ENCODE data around the gene PAX7.

Gene PAX7

GRCh38 chr1:18747671-18748070, 117.0 kb downstream of the PAX7 start:
- no peak overlapping the region for H3K27ac ChIP-seq (ENCODE audit: insufficient read depth in 1 of 2, low read depth in 1 of 2, low read length in 2 of 2, poor library complexity in 1 of 2, severe bottlenecking in 2 of 2)
- no CpG with 5 or more reads among the region's 5 CpGs for WGBS (ENCODE audit: insufficient coverage)
- CTCF ChIA-PET: no interaction called here

GRCh38 chr1:18748435-18748834, 117.8 kb downstream of the PAX7 start:
- Histone ChIP-seq H3K4me3 (ENCODE audit: control insufficient read depth in 1 of 7, extremely low read depth in 1 of 7, insufficient read depth in 4 of 7, low read depth in 2 of 7, low read length in 6 of 7) (no peak overlapping the region), H3K27ac (ENCODE audit: insufficient read depth in 1 of 2, low read depth in 1 of 2, low read length in 2 of 2, poor library complexity in 1 of 2, severe bottlenecking in 2 of 2) (no peak overlapping the region), H3K27me3 (replicated peaks in 2 of 5; ENCODE audit: control insufficient read depth in 4 of 5, insufficient read depth in 5 of 5, low read length in 4 of 5) (peaks cover 0 to 35% (median 5%) of the 10 kb centered on the region in 5 experiments), H3K36me3 (ENCODE audit: control insufficient read depth in 4 of 4, insufficient read depth in 4 of 4, low read length in 3 of 4) (no peaks in the 10 kb centered on the region), H3K4me1 (ENCODE audit: control extremely low read depth in 1 of 4, control insufficient read depth in 4 of 4, insufficient read depth in 4 of 4, low read length in 3 of 4) (no peaks in the 10 kb centered on the region), H3K9me3 (ENCODE audit: control extremely low read depth in 1 of 5, control insufficient read depth in 4 of 5, insufficient read depth in 2 of 5, low read depth in 1 of 5, low read length in 4 of 5) (peaks cover 0 to 5% (median 0%) of the 10 kb centered on the region in 5 experiments)
- no peak for DNase-seq
- WGBS (ENCODE audit: insufficient coverage): 96% methylated on average over 5 of the region's 10 CpGs
- ChIA-PET POLR2A (interaction anchor here (0.6 kb wide), 1 partner anchor 137 kb away, joined by 3 read pairs; no protein-coding TSS in a partner anchor), CTCF (no interaction called here)

More at GRCh38 chr1:18747671-18748070, 117.0 kb downstream of the PAX7 start:
- H3K4me3 ChIP-seq (ENCODE audit: control insufficient read depth in 1 of 7, extremely low read depth in 1 of 7, insufficient read depth in 4 of 7, low read depth in 2 of 7, low read length in 6 of 7): no peak overlapping the region
- no peaks in the 10 kb centered on the region for H3K36me3 ChIP-seq (ENCODE audit: control insufficient read depth in 4 of 4, insufficient read depth in 4 of 4, low read length in 3 of 4)
- peaks cover 0 to 39% (median 5%) of the 10 kb centered on the region in 5 experiments for H3K27me3 ChIP-seq (replicated peaks in 2 of 5; ENCODE audit: control insufficient read depth in 4 of 5, insufficient read depth in 5 of 5, low read length in 4 of 5)
- peaks cover 0 to 5% (median 0%) of the 10 kb centered on the region in 5 experiments for H3K9me3 ChIP-seq (ENCODE audit: control extremely low read depth in 1 of 5, control insufficient read depth in 4 of 5, insufficient read depth in 2 of 5, low read depth in 1 of 5, low read length in 4 of 5)
- DNase-seq: no peak
- POLR2A ChIA-PET: no interaction called here
- H3K4me1 ChIP-seq (ENCODE audit: control extremely low read depth in 1 of 4, control insufficient read depth in 4 of 4, insufficient read depth in 4 of 4, low read length in 3 of 4): no peaks in the 10 kb centered on the region

GRCh38 chr1:18749569-18749968, 118.9 kb downstream of the PAX7 start:
- Histone ChIP-seq H3K4me1 (ENCODE audit: control extremely low read depth in 1 of 4, control insufficient read depth in 4 of 4, insufficient read depth in 4 of 4, low read length in 3 of 4) (no peaks in the 10 kb centered on the region), H3K9me3 (ENCODE audit: control extremely low read depth in 1 of 5, control insufficient read depth in 4 of 5, insufficient read depth in 2 of 5, low read depth in 1 of 5, low read length in 4 of 5) (peaks cover 0 to 5% (median 0%) of the 10 kb centered on the region in 5 experiments), H3K27ac (ENCODE audit: insufficient read depth in 1 of 2, low read depth in 1 of 2, low read length in 2 of 2, poor library complexity in 1 of 2, severe bottlenecking in 2 of 2) (no peak overlapping the region), H3K4me3 (ENCODE audit: control insufficient read depth in 1 of 7, extremely low read depth in 1 of 7, insufficient read depth in 4 of 7, low read depth in 2 of 7, low read length in 6 of 7) (no peak overlapping the region), H3K27me3 (replicated peaks in 2 of 5; ENCODE audit: control insufficient read depth in 4 of 5, insufficient read depth in 5 of 5, low read length in 4 of 5) (peaks cover 0 to 35% (median 5%) of the 10 kb centered on the region in 5 experiments), H3K36me3 (ENCODE audit: control insufficient read depth in 4 of 4, insufficient read depth in 4 of 4, low read length in 3 of 4) (no peaks in the 10 kb centered on the region)
- DNase-seq: no peak
- ChIA-PET CTCF (no interaction called here), POLR2A (no interaction called here)

- H3K9me3 ChIP-seq (ENCODE audit: control extremely low read depth in 1 of 5, control insufficient read depth in 4 of 5, insufficient read depth in 2 of 5, low read depth in 1 of 5, low read length in 4 of 5): peaks cover 0 to 5% (median 2%) of the 10 kb centered on the region in 5 experiments
- H3K4me3 ChIP-seq (ENCODE audit: control insufficient read depth in 1 of 7, extremely low read depth in 1 of 7, insufficient read depth in 4 of 7, low read depth in 2 of 7, low read length in 6 of 7): no peak overlapping the region
- ChIA-PET CTCF (no interaction called here), POLR2A (no interaction called here)
- no peak overlapping the region for H3K27ac ChIP-seq (ENCODE audit: insufficient read depth in 1 of 2, low read depth in 1 of 2, low read length in 2 of 2, poor library complexity in 1 of 2, severe bottlenecking in 2 of 2)
- H3K4me1 ChIP-seq (ENCODE audit: control extremely low read depth in 1 of 4, control insufficient read depth in 4 of 4, insufficient read depth in 4 of 4, low read length in 3 of 4): no peaks in the 10 kb centered on the region
- no peak for DNase-seq
- H3K36me3 ChIP-seq (ENCODE audit: control insufficient read depth in 4 of 4, insufficient read depth in 4 of 4, low read length in 3 of 4): no peaks in the 10 kb centered on the region
- H3K27me3 ChIP-seq (replicated peaks in 2 of 5; ENCODE audit: control insufficient read depth in 4 of 5, insufficient read depth in 5 of 5, low read length in 4 of 5): peaks cover 0 to 28% (median 5%) of the 10 kb centered on the region in 5 experiments
- WGBS (ENCODE audit: insufficient coverage): 100% methylated on average over 2 of the region's 2 CpGs
These were observed 120.0 kb downstream of the PAX7 start for GRCh38 chr1:18750600-18750999.

- no peaks in the 10 kb centered on the region for H3K4me1 ChIP-seq (ENCODE audit: control extremely low read depth in 1 of 4, control insufficient read depth in 4 of 4, insufficient read depth in 4 of 4, low read length in 3 of 4)
- CTCF ChIA-PET: no interaction called here
- WGBS (ENCODE audit: insufficient coverage): no CpG with 5 or more reads among the region's 4 CpGs
- H3K27me3 ChIP-seq (replicated peaks in 2 of 5; ENCODE audit: control insufficient read depth in 4 of 5, insufficient read depth in 5 of 5, low read length in 4 of 5): peaks cover 0 to 25% (median 5%) of the 10 kb centered on the region in 5 experiments
- no peaks in the 10 kb centered on the region for H3K36me3 ChIP-seq (ENCODE audit: control insufficient read depth in 4 of 4, insufficient read depth in 4 of 4, low read length in 3 of 4)
- POLR2A ChIA-PET: no interaction called here
- no peak for DNase-seq
- no peak overlapping the region for H3K27ac ChIP-seq (ENCODE audit: insufficient read depth in 1 of 2, low read depth in 1 of 2, low read length in 2 of 2, poor library complexity in 1 of 2, severe bottlenecking in 2 of 2)
- no peak overlapping the region for H3K4me3 ChIP-seq (ENCODE audit: control insufficient read depth in 1 of 7, extremely low read depth in 1 of 7, insufficient read depth in 4 of 7, low read depth in 2 of 7, low read length in 6 of 7)
- peaks cover 0 to 5% (median 5%) of the 10 kb centered on the region in 5 experiments for H3K9me3 ChIP-seq (ENCODE audit: control extremely low read depth in 1 of 5, control insufficient read depth in 4 of 5, insufficient read depth in 2 of 5, low read depth in 1 of 5, low read length in 4 of 5)
These were observed 120.8 kb downstream of the PAX7 start for GRCh38 chr1:18751425-18751824.

GRCh38 chr1:18752409-18752808, 121.8 kb downstream of the PAX7 start:
- peaks cover 0 to 5% (median 5%) of the 10 kb centered on the region in 5 experiments for H3K9me3 ChIP-seq (ENCODE audit: control extremely low read depth in 1 of 5, control insufficient read depth in 4 of 5, insufficient read depth in 2 of 5, low read depth in 1 of 5, low read length in 4 of 5)
- H3K27ac ChIP-seq (ENCODE audit: insufficient read depth in 1 of 2, low read depth in 1 of 2, low read length in 2 of 2, poor library complexity in 1 of 2, severe bottlenecking in 2 of 2): no peak overlapping the region
- peaks cover 0 to 25% (median 5%) of the 10 kb centered on the region in 5 experiments for H3K27me3 ChIP-seq (replicated peaks in 2 of 5; ENCODE audit: control insufficient read depth in 4 of 5, insufficient read depth in 5 of 5, low read length in 4 of 5)
- DNase-seq: no peak
- ChIA-PET CTCF (no interaction called here), POLR2A (no interaction called here)
- no peak overlapping the region for H3K4me3 ChIP-seq (ENCODE audit: control insufficient read depth in 1 of 7, extremely low read depth in 1 of 7, insufficient read depth in 4 of 7, low read depth in 2 of 7, low read length in 6 of 7)
- H3K4me1 ChIP-seq (ENCODE audit: control extremely low read depth in 1 of 4, control insufficient read depth in 4 of 4, insufficient read depth in 4 of 4, low read length in 3 of 4): no peaks in the 10 kb centered on the region
- H3K36me3 ChIP-seq (ENCODE audit: control insufficient read depth in 4 of 4, insufficient read depth in 4 of 4, low read length in 3 of 4): no peaks in the 10 kb centered on the region

- H3K27me3 ChIP-seq (replicated peaks in 2 of 5; ENCODE audit: control insufficient read depth in 4 of 5, insufficient read depth in 5 of 5, low read length in 4 of 5): peaks cover 0 to 33% (median 2%) of the 10 kb centered on the region in 5 experiments
- H3K4me3 ChIP-seq (ENCODE audit: control insufficient read depth in 1 of 7, extremely low read depth in 1 of 7, insufficient read depth in 4 of 7, low read depth in 2 of 7, low read length in 6 of 7): no peak overlapping the region
- no peak overlapping the region for H3K27ac ChIP-seq (ENCODE audit: insufficient read depth in 1 of 2, low read depth in 1 of 2, low read length in 2 of 2, poor library complexity in 1 of 2, severe bottlenecking in 2 of 2)
- ChIA-PET CTCF (no interaction called here), POLR2A (no interaction called here)
- no peaks in the 10 kb centered on the region for H3K4me1 ChIP-seq (ENCODE audit: control extremely low read depth in 1 of 4, control insufficient read depth in 4 of 4, insufficient read depth in 4 of 4, low read length in 3 of 4)
- no peaks in the 10 kb centered on the region for H3K36me3 ChIP-seq (ENCODE audit: control insufficient read depth in 4 of 4, insufficient read depth in 4 of 4, low read length in 3 of 4)
- peaks cover 0 to 16% (median 2%) of the 10 kb centered on the region in 5 experiments for H3K9me3 ChIP-seq (ENCODE audit: control extremely low read depth in 1 of 5, control insufficient read depth in 4 of 5, insufficient read depth in 2 of 5, low read depth in 1 of 5, low read length in 4 of 5)
- no peak for DNase-seq
- 100% methylated on average over 3 of the region's 3 CpGs for WGBS (ENCODE audit: insufficient coverage)
These were observed 129.5 kb downstream of the PAX7 start for GRCh38 chr1:18760156-18760555.

All from common myeloid progenitor, CD34-positive (primary cell).